DOHH2 (cell line): Measurements from ENCODE around the gene SLC9A9.
"Not testable (repeated sequence)": the region's sequence is repeated elsewhere in the genome, so short reads cannot be mapped to it uniquely, and the experiment has no call there.

Experiments used
- H3F3A ChIP-seq: fragments of 200-600 bp; sonication (generic), shearing (Covaris generic); 2 replicates; pipeline ENCODE4 v1.6.0; 2016; ENCODE audit warnings: antibody characterized with exemption, mild to moderate bottlenecking; ENCODE audit not compliant: control insufficient read depth, insufficient read depth
- H3K27ac ChIP-seq: fragments of 200-600 bp; sonication (generic); 2 replicates; pipeline ENCODE4 v1.5.1; 2014; ENCODE audit warnings: low read depth, mild to moderate bottlenecking, low read length, moderate library complexity
- H3K27me3 ChIP-seq: fragments of 200-600 bp; sonication (generic); 2 replicates; pipeline ENCODE4 v1.6.1; 2014; ENCODE audit warnings: mild to moderate bottlenecking, low read length, mixed read lengths; ENCODE audit not compliant: control insufficient read depth
- H3K36me3 ChIP-seq: fragments of 200-600 bp; sonication (generic); 2 replicates; pipeline ENCODE4 v1.6.1; 2014; ENCODE audit warnings: mild to moderate bottlenecking, low read length, moderate library complexity, mixed read lengths; ENCODE audit not compliant: control insufficient read depth
- H3K4me1 ChIP-seq: fragments of 200-600 bp; sonication (generic); 2 replicates; pipeline ENCODE4 v1.6.1; 2014; ENCODE audit warnings: mild to moderate bottlenecking, low read length, mixed read lengths; ENCODE audit not compliant: control insufficient read depth
- H3K4me2 ChIP-seq: fragments of 200-600 bp; sonication (generic); 2 replicates; pipeline ENCODE4 v1.6.0; 2014; ENCODE audit warnings: mild to moderate bottlenecking, low read length, moderate library complexity
- H3K4me3 ChIP-seq: fragments of 200-600 bp; sonication (generic); 2 replicates; pipeline ENCODE4 v1.5.1; 2014; ENCODE audit warnings: mild to moderate bottlenecking, low read length, mixed read lengths
- H3K79me2 ChIP-seq: fragments of 200-600 bp; sonication (generic); 2 replicates; pipeline ENCODE4 v1.6.1; 2014; ENCODE audit warnings: mild to moderate bottlenecking, low read length, mixed read lengths; ENCODE audit not compliant: control insufficient read depth
- H3K9me2 ChIP-seq: fragments of 200-600 bp; sonication (generic); replicated peaks from 2 replicates; pipeline ENCODE4 v1.6.1; 2014; ENCODE audit warnings: mild to moderate bottlenecking, low read length, mixed read lengths; ENCODE audit not compliant: control insufficient read depth
- H3K9me3 ChIP-seq: fragments of 200-600 bp; sonication (generic); 2 replicates; pipeline ENCODE4 v1.6.1; 2014; ENCODE audit warnings: antibody characterized with exemption, low read length, mixed read lengths; ENCODE audit not compliant: control insufficient read depth, insufficient read depth
- H4K20me1 ChIP-seq: fragments of 200-600 bp; sonication (generic); 2 replicates; pipeline ENCODE4 v1.6.0; 2014; ENCODE audit warnings: low read depth, mild to moderate bottlenecking, antibody characterized with exemption, low read length, moderate library complexity; ENCODE audit not compliant: control insufficient read depth, insufficient read depth
- EZH2phosphoT487 ChIP-seq: fragments of 200-600 bp; sonication (generic); IDR thresholded peaks from 2 replicates; pipeline ENCODE4 v1.6.1; 2017; ENCODE audit warnings: borderline replicate concordance, mild to moderate bottlenecking, antibody characterized with exemption, low read length, moderate library complexity, mixed read lengths
- TF ChIP-seq, protein P1 (sequence below): fragments of 200-600 bp; sonication (generic); IDR thresholded peaks from one replicate; pipeline ENCODE4 v1.5.1; 2014; ENCODE audit warnings: antibody characterized with exemption, mild to moderate bottlenecking, low read depth, low read length; ENCODE audit not compliant: poor library complexity, severe bottlenecking

The SLC9A9 gene

DNA sequence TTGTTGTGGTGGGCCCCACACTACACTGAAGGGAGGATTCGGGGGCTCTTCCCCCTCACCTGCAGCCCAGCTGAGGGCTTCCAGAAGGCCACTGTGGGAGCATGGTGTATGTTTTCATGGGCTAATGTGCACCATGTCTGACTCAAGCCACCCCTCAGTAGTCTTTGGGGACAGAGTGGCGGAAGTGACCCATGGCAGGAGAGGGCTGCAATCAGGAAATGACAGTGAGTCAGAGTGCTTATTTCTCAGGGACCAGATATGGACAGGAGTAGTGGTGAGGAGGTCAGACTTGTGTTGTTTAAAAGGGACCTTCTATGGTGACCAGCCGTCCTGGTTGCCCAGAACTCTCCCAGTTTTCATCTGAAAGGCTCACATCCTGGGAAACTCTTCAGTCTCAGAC lies 32.8 kb upstream of the SLC9A9 start:
- no peaks in the 10 kb centered on the region for H3K9me2 ChIP-seq
- no peaks in the 10 kb centered on the region for H3F3A ChIP-seq
- H3K4me1 ChIP-seq: no peaks in the 10 kb centered on the region
- H3K27me3 ChIP-seq: peaks cover 3% of the 10 kb centered on the region; the same call in 1 of the 2 replicates
- H3K9me3 ChIP-seq: no peaks in the 10 kb centered on the region
- H3K4me3 ChIP-seq: no peak overlapping the region
- H4K20me1 ChIP-seq: no peaks in the 10 kb centered on the region
- H3K27ac ChIP-seq: no peak overlapping the region
- H3K4me2 ChIP-seq: no peak overlapping the region
- no peaks in the 10 kb centered on the region for H3K36me3 ChIP-seq
- H3K79me2 ChIP-seq: no peaks in the 10 kb centered on the region
- no peak for TF ChIP-seq EZH2phosphoT487
- TF ChIP-seq, protein P1, sequence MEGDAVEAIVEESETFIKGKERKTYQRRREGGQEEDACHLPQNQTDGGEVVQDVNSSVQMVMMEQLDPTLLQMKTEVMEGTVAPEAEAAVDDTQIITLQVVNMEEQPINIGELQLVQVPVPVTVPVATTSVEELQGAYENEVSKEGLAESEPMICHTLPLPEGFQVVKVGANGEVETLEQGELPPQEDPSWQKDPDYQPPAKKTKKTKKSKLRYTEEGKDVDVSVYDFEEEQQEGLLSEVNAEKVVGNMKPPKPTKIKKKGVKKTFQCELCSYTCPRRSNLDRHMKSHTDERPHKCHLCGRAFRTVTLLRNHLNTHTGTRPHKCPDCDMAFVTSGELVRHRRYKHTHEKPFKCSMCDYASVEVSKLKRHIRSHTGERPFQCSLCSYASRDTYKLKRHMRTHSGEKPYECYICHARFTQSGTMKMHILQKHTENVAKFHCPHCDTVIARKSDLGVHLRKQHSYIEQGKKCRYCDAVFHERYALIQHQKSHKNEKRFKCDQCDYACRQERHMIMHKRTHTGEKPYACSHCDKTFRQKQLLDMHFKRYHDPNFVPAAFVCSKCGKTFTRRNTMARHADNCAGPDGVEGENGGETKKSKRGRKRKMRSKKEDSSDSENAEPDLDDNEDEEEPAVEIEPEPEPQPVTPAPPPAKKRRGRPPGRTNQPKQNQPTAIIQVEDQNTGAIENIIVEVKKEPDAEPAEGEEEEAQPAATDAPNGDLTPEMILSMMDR: no peak

DNA sequence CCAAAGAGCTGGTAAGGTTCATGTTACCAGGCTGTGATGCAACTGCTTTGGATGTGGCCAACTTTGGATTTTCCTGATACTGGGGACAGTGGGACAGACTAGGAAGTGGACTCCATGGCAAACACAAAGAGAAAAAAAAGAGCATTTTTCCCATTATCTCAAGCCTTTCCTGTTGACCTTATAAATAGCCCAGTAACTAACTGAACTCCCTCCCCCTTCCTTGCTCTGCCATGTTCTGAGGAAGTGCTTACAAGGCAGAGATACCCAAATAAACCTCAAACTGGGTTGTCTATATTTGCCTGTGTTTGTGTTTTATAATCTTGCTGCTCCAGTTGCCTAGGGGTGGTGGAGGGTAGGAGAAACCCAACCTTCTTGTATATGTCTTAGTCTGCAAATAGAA lies 27.3 kb upstream of the SLC9A9 start:
- no peaks in the 10 kb centered on the region for H3K36me3 ChIP-seq
- H3K27me3 ChIP-seq: no peaks in the 10 kb centered on the region
- H3K27ac ChIP-seq: no peak overlapping the region
- TF ChIP-seq EZH2phosphoT487: no peak
- TF ChIP-seq, protein P1: no peak
- no peak overlapping the region for H3K4me3 ChIP-seq
- H3K79me2 ChIP-seq: no peaks in the 10 kb centered on the region
- no peaks in the 10 kb centered on the region for H3K4me1 ChIP-seq
- H3K9me3 ChIP-seq: no peaks in the 10 kb centered on the region
- H3F3A ChIP-seq: no peaks in the 10 kb centered on the region
- no peaks in the 10 kb centered on the region for H4K20me1 ChIP-seq
- no peaks in the 10 kb centered on the region for H3K9me2 ChIP-seq
- no peak overlapping the region for H3K4me2 ChIP-seq

DNA sequence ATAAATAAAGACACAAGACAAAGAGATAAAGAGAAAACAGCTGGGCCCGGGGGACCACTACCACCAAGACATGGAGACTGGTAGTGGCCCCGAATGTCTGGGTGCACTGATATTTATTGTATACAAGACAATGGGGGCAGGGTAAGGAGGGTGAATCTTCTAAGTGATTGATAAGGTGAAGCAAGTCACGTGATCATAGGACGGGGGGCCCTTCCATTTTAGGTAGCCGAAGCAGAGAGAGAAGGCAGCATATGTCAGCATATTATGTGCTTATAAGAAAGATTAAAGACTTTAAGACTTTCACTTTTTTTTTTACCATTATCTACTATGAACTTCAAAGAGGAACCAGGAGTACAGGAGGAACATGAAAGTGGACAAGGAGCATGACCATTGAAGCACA lies 25.3 kb upstream of the SLC9A9 start:
- H3K9me2 ChIP-seq, H3K27ac ChIP-seq, H3K27me3 ChIP-seq, H3K4me1 ChIP-seq, H3K36me3 ChIP-seq, H3K4me2 ChIP-seq, H3F3A ChIP-seq, H3K9me3 ChIP-seq, H3K4me3 ChIP-seq, H4K20me1 ChIP-seq, H3K79me2 ChIP-seq: not testable (repeated sequence)

DNA sequence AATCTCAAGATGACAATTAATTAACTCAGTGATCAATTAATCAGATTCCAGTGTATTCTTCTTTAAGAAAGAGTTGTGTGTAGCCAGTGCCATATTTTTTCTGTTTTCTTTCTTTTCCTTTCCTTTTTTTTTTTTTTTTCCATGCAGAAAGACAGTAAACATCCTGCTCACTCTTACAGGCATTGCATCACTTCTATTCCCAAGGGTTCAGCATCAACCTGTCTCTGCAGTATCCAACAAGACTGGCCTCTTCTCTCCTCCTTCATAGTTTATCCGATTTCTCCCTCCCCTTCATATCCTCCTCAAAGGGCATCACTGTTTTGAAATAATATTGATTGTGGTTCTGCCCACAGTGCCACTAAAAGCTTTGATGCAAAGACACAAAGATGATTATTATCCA lies 17.0 kb upstream of the SLC9A9 start:
- Histone ChIP-seq H3F3A (no peaks in the 10 kb centered on the region), H4K20me1 (no peaks in the 10 kb centered on the region), H3K79me2 (no peaks in the 10 kb centered on the region), H3K36me3 (no peaks in the 10 kb centered on the region), H3K27me3 (no peaks in the 10 kb centered on the region), H3K4me2 (no peak overlapping the region), H3K4me3 (no peak overlapping the region), H3K9me2 (no peaks in the 10 kb centered on the region), H3K4me1 (no peaks in the 10 kb centered on the region), H3K27ac (no peak overlapping the region), H3K9me3 (no peaks in the 10 kb centered on the region)
- no peak for TF ChIP-seq EZH2phosphoT487
- TF ChIP-seq, protein P1: no peak
